GM18870 (cell line): ENCODE data around the gene PRELID2.
"Not testable (repeated sequence)": the region's sequence is repeated elsewhere in the genome, so short reads cannot be mapped to it uniquely, and the experiment has no call there.

Source experiments
- ATAC-seq: cut with Tn5 transposase; IDR thresholded peaks from one replicate; pipeline ENCODE4 v1.9.1; 2021; ENCODE audit warnings: moderate library complexity; ENCODE audit not compliant: unreplicated experiment

Gene PRELID2

GRCh38 chr5:145840458-145841132 lies 5.5 kb upstream of the PRELID2 start:
- ATAC-seq, result no peak

GRCh38 chr5:145838276-145838675 lies 3.1 kb upstream of the PRELID2 start:
- ATAC-seq, result no peak

DNA sequence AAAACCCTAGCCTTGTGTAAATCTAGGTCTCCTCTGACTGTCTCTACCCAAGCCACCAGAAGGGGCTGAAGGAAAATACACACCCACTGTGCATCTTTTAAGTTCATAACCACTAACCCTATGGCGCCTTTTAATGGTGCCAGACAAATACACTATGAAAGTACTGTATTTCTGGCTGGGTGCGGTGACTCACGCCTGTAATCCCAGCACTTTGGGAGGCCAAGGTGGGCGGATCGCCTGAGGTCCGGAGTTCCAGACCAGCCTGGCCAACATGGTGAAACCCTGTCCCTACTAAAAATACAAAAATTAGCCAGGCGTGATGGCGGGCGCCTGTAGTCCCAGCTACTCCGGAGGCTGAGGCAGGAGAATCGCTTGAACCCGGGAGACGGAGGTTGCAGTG lies 1.1 kb upstream of the PRELID2 start:
- not testable (repeated sequence) for ATAC-seq

- no peak for ATAC-seq
Measured at GRCh38 chr5:145835848-145836239, 702 bp upstream of the PRELID2 start.

GRCh38 chr5:145834554-145834916 lies 607 bp downstream of the PRELID2 start:
- ATAC-seq, result no peak

DNA sequence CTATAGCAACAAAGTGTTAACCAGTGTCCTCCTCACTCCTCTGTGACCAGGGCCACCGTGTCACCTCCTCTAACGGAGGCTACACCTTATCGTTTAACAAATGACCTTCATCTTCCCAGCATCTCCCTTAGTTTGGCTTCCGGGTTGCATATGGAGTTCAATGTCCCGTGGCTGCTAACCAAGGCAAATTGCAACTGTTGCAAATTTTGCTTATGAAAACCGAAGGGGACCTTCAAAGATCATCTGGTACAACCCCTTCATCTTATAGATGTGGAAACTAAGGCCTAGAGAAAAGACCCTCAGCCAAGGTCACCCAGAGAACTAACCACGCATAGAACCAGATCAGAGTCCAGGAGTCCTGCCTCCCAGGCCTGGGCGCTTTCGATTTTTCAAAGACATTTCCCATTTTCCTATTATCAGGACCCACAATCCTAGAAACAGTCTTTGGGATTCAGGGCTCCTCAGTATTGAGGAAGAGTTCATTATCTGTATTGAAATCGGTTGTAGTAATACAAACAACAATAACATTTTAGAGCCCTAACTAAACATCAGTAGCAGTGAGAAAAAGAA lies 1.4 kb downstream of the PRELID2 start:
- ATAC-seq, result no peak

- ATAC-seq, result no peak
Measured at GRCh38 chr5:145830594-145830993, 4.5 kb downstream of the PRELID2 start.

- no peak for ATAC-seq
Measured at GRCh38 chr5:145829708-145830361, 5.3 kb downstream of the PRELID2 start.

DNA sequence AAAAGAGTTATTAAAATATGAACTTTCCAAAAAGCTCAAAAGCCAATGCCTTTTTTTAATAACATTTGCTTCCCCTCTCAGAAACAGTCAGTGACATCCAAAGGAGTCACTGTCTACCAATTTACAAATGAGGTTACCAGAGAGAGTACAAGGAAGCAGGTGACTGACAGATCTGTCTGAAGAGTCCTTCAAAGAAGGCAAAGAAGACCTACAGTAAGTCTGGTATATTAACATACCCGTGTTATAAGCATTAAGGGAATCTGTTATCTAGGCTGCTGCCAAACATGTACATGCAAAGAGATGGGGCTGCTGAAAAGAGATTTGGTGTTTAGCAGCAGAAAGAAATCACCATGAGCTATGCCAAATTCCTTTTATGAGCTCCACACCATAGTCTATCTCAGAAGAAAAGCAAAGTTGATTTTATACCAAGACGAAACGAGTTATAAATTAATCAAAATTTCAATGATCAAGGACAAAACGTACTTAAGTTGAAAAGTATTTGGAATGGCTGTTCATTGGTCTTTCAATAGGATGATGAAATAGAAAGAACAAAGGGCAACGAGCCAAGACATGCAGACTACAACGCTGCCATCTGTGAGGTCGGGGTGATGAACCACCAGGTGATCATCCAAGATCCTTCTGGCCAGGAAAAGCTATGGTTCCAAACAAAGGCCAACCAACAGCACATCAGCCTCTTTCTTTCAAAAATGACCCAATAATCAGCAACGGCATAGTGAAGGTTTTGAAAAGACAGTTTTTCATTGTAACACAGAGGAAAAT lies 8.1 kb downstream of the PRELID2 start:
- no peak for ATAC-seq

GRCh38 chr5:145825751-145826180 lies 9.4 kb downstream of the PRELID2 start:
- ATAC-seq, result peak; percentile 65

DNA sequence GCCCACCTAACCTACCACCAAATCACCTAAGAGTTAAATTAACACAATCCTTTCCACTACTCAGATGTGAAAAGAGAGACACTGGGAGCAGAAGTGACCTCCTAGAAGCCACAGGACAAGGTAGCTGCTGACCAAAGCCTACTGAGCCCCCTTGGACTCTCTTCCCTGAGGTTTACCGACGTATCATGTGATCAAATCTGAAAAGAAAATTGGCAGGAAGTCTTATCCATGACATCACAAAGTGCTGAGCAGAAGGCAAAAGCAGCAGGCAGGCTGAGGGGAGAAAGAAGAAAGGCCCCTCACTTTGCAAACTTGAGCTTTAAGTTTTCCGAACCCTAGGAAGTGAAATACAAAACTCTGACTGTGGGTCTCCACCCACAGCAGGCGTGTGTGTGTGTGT lies 11.1 kb downstream of the PRELID2 start:
- ATAC-seq, result no peak

DNA sequence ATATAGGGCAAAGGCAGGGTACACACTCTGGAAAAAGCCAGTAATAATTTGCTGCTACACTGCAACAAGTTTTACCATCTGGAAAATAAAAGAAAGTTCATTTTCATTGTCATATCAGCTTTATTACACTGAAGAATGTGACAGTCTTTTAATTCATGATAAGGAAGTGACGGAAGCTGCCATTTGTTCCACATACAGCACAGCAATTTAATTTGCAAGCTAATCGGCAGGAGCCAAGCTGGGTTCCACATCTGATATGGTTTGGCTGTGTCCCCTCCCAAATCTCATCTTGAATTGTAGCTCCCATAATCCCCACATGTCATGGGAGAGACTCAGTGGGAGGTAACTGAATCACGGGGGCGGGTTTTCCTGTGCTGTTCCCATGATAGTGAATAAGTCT lies 16.5 kb downstream of the PRELID2 start:
- no peak for ATAC-seq

- ATAC-seq, result no peak
Measured at GRCh38 chr5:145812877-145813276, 22.3 kb downstream of the PRELID2 start.

DNA sequence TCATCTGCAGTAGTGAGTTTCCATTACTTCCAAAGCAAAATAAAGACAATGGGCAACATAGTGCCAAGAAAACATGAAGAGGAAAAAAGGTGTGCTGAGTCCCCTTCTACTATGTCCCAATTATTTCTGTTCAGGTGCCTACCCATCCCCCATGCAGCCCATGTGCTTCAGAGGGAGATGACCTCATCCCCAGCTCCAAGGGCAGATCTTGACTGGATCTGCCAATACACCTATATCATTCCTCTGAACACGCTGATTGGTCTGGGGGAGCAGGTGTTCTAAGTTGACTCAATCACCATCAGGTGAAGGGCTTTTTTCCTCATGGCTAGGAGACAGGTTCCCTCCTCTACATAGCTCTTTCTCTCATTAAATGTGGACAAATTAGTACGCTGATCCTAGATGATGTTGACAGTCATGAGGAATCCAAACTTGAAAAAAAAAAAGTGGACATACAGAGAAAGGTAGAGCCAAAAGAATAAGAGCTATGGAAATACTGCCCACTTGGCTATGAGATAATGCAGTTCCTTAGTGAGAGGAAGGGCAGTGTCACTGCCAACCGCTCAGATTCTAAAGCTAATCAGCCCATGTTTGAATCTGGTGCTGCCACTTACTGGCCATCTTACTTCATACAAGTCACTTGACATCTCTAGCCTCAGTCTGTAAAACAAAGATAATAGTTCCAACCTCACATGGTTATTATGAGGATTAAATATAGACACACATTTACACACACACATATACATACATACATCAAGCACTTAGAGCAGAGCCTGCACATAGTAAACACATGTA lies 23.1 kb downstream of the PRELID2 start:
- no peak for ATAC-seq

- ATAC-seq, result no peak
Measured at GRCh38 chr5:145806923-145807322, 28.2 kb downstream of the PRELID2 start.

GRCh38 chr5:145805819-145806218 lies 29.3 kb downstream of the PRELID2 start:
- ATAC-seq, result no peak

DNA sequence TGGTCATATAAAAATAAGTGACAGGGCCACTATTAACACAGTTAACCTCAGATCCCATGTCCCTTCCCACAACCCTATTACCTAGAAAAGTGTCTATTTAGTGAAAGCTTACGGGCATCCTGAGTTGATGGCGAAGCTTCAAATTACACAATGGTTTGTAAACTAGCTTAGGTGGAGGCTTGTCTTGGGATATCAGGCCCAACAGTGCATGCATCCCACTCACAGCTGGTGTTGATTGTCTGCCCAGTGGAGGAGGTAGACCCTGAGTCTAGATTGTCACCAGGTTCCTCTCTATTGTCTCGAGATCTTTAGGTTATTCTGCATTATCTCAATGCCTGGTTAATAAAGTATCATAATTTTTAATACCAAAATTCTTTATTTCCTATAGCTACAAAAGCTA lies 30.4 kb downstream of the PRELID2 start:
- ATAC-seq, result no peak

DNA sequence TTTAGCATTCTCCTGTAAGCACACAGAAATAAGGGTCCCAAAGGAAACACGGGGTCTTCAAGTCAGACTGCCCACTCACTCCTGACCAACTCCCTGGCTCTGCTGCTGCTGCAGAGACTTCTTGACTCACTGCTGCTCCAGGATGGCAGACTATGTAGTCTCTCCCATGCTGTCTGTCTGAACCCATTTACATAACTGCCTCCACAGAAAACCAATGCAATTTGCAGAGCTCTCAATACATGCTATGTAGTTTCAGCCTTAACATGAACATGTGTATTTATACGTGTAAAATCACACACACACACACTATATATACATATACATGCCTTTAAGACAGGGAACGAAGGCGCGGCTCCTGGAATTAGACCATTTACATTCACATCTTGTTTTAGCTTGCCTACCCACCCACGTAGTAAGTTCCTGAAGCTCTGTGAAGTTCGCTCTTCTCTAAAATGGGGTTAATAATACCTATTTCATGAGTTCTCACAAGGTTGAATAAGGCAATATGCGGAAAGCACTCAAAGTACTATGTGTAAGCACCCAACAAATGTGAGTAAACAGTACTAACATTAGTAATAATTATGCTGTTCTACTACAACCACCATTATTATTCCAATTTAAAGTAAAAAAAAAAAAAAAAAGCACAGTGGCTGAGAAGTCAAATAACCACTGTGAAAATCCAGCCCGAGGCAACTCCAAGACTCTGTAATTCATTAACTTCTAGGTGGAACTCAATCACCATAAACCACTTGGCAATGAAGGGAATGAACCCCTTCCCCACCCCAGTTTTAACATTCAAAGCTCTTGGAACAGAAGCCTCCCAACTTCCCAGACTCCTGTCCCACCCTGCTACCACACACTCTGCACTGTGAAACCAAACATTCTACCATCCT lies 31.8 kb downstream of the PRELID2 start:
- ATAC-seq, result no peak

- ATAC-seq, result no peak
Measured at GRCh38 chr5:145801195-145801594, 33.9 kb downstream of the PRELID2 start.

GRCh38 chr5:145800181-145800580 lies 35.0 kb downstream of the PRELID2 start:
- no peak for ATAC-seq
